Esophagus squamous epithelium (tissue), 4 donors: ENCODE results near the gene ETS1.

Experiments used
- CTCF ChIP-seq, 6 experiments: fragments of 450-650 bp in 4 of 6; fragments of 200-600 bp in 2 of 6; sonication (generic) in 2 of 6; IDR thresholded peaks; one replicate each; pipeline ENCODE4 v1.5.1; 2016 to 2019; ENCODE audit warnings: antibody characterized with exemption in 6 of 6, mild to moderate bottlenecking in 4 of 6, moderate library complexity in 4 of 6
- POLR2A ChIP-seq, 4 donors: fragments of 450-650 bp; IDR thresholded peaks; one replicate each; pipeline ENCODE4 v1.6.1; 2017; ENCODE audit warnings: antibody characterized with exemption in 4 of 4, mild to moderate bottlenecking in 4 of 4, moderate library complexity in 3 of 4

- TF ChIP-seq CTCF (IDR thresholded peaks at IDR 0.05) (no peak), POLR2A (IDR thresholded peaks at IDR 0.05) (no peak)
These were observed 96.0 kb downstream of the ETS1 start for GRCh38 chr11:128491195-128491936.
